NCI-H69 (cell line): Measurements from ENCODE around the gene METAP1D.
A peak's percentile ranks its signal among the peaks of the same experiment; 100 is the strongest.
"Not testable (repeated sequence)": the region's sequence is repeated elsewhere in the genome, so short reads cannot be mapped to it uniquely, and the experiment has no call there.

Experiments used
- DNase-seq: peaks from one replicate; lab custom pipeline; 2025; lab: John Stamatoyannopoulos, UW

The METAP1D gene

GRCh38 chr2:171997031-171997430 lies 2.7 kb upstream of the METAP1D start:
- DNase-seq: not testable (repeated sequence)

- DNase-seq: peak; percentile 45
Measured at GRCh38 chr2:171999161-171999560, 592 bp upstream of the METAP1D start.

GRCh38 chr2:172000696-172001361 lies 1.1 kb downstream of the METAP1D start:
- DNase-seq: no peak

- DNase-seq: no peak
Measured at GRCh38 chr2:172007372-172007771, 7.6 kb downstream of the METAP1D start.

GRCh38 chr2:172009823-172010222 lies 10.1 kb downstream of the METAP1D start:
- DNase-seq: no peak

- DNase-seq: no peak
Measured at GRCh38 chr2:172011812-172012575, 12.2 kb downstream of the METAP1D start.

- DNase-seq: peak; percentile 60
Measured at GRCh38 chr2:172012677-172013391, 13.1 kb downstream of the METAP1D start.

- no peak for DNase-seq
Measured at GRCh38 chr2:172013396-172013795, 13.6 kb downstream of the METAP1D start.

- DNase-seq: peak; percentile 60
Measured at GRCh38 chr2:172021074-172021931, 21.6 kb downstream of the METAP1D start.

GRCh38 chr2:172021955-172022354 lies 22.2 kb downstream of the METAP1D start:
- DNase-seq: peak; percentile 61

GRCh38 chr2:172031536-172031935 lies 31.8 kb downstream of the METAP1D start:
- no peak for DNase-seq

GRCh38 chr2:172038121-172038520 lies 38.4 kb downstream of the METAP1D start:
- no peak for DNase-seq

GRCh38 chr2:172038604-172039003 lies 38.9 kb downstream of the METAP1D start:
- DNase-seq: peak; percentile 89

GRCh38 chr2:172039011-172039704 lies 39.4 kb downstream of the METAP1D start:
- DNase-seq: peak; percentile 35

GRCh38 chr2:172040311-172040710 lies 40.6 kb downstream of the METAP1D start:
- no peak for DNase-seq

GRCh38 chr2:172046080-172046678 lies 46.4 kb downstream of the METAP1D start:
- DNase-seq: no peak

- no peak for DNase-seq
Measured at GRCh38 chr2:172046866-172047565, 47.3 kb downstream of the METAP1D start.

- peak; percentile 22 for DNase-seq
Measured at GRCh38 chr2:172047566-172048507, 48.1 kb downstream of the METAP1D start.
